Measurements from ENCODE around the gene SOBP. TPM values are rescaled to one million over a fixed set of nuclear protein-coding genes. Genes with fewer than 3 reads are reported as not detected.

SOBP gene
- total RNA-seq: under 1 TPM; 0.23 to 0.49 TPM

GRCh38 chr6:107489636-107490565, at the start of gene SOBP:
TSS of gene SOBP (plus strand) at chr6:107490117. CDS start at chr6:107490617, 500 bp downstream.
- peak; percentile 61 for ATAC-seq

GRCh38 chr6:107440936-107441335, 49.0 kb upstream of the SOBP start:
- Mint-ChIP-seq H3K4me1 (peaks cover 23% of the 10 kb centered on the region), H3K27me3 (no peaks in the 10 kb centered on the region), H3K9me3 (ENCODE audit: low read depth) (no peaks in the 10 kb centered on the region), H3K27ac (no peak overlapping the region), H3K4me3 (no peak overlapping the region), H3K36me3 (ENCODE audit: low read depth) (peaks cover 6% of the 10 kb centered on the region)
- POLR2A ChIA-PET: no interaction called here
- CTCF ChIA-PET: no interaction called here
- DNase-seq: no peak
- no peak for ATAC-seq
- intact Hi-C loops (cut with DNase I, micrococcal nuclease): no loop called here

More at GRCh38 chr6:107489636-107490565, at the start of gene SOBP:
- Mint-ChIP-seq H3K36me3 (ENCODE audit: low read depth) (peaks cover 3% of the 10 kb centered on the region), H3K27ac (peak within 1 kb of the TSS; percentile 84), H3K4me1 (peaks cover 25% of the 10 kb centered on the region), H3K4me3 (peak within 1 kb of the TSS; percentile 79), H3K9me3 (ENCODE audit: low read depth) (no peaks in the 10 kb centered on the region), H3K27me3 (peaks cover 41% of the 10 kb centered on the region)
- DNase-seq: peak; percentile 55
- ChIA-PET POLR2A (interaction anchor here (0.8 kb wide), 1 partner anchor 30 kb away, joined by 4 read pairs; the partner anchor contains the start of gene PDSS2), CTCF (interaction anchor here (0.5 to 1.6 kb wide), 6 partner anchors 10 to 512 kb away, joined by 3 to 9 read pairs (median 4); partner anchors contain the start of gene PDSS2)
- intact Hi-C loops (cut with DNase I, micrococcal nuclease): loop anchor here (1.0 to 10.0 kb wide), 7 partner anchors 31 to 677 kb away; partner anchors contain the start of genes PDSS2 (in 2 of the 2), BEND3 (in 1 of the 2) and NR2E1 (in 1 of the 2)

- no peak overlapping the region for H3K4me3 Mint-ChIP-seq
- DNase-seq (no peak), ATAC-seq (no peak)
- ChIA-PET POLR2A (no interaction called here), CTCF (no interaction called here)
- H3K27me3 Mint-ChIP-seq: no peaks in the 10 kb centered on the region
- H3K9me3 Mint-ChIP-seq (ENCODE audit: low read depth): peaks cover 3% of the 10 kb centered on the region
- peaks cover 21% of the 10 kb centered on the region for H3K4me1 Mint-ChIP-seq
- H3K36me3 Mint-ChIP-seq (ENCODE audit: low read depth): peaks cover 11% of the 10 kb centered on the region
- intact Hi-C loops (cut with DNase I, micrococcal nuclease): no loop called here
- no peak overlapping the region for H3K27ac Mint-ChIP-seq
Measured at GRCh38 chr6:107441682-107442081, 48.2 kb upstream of the SOBP start.

GRCh38 chr6:107442938-107443607, 46.8 kb upstream of the SOBP start:
- peaks cover 7% of the 10 kb centered on the region for H3K9me3 Mint-ChIP-seq (ENCODE audit: low read depth)
- intact Hi-C loops (cut with DNase I, micrococcal nuclease): no loop called here
- POLR2A ChIA-PET: no interaction called here
- no peaks in the 10 kb centered on the region for H3K27me3 Mint-ChIP-seq
- H3K4me3 Mint-ChIP-seq: no peak overlapping the region
- no peak overlapping the region for H3K27ac Mint-ChIP-seq
- DNase-seq: no peak
- peaks cover 17% of the 10 kb centered on the region for H3K4me1 Mint-ChIP-seq
- CTCF ChIA-PET: interaction anchor here (0.8 to 1.0 kb wide), 2 partner anchors 11 to 506 kb away, joined by 3 read pairs; no protein-coding TSS in a partner anchor
- no peak for ATAC-seq
- peaks cover 21% of the 10 kb centered on the region for H3K36me3 Mint-ChIP-seq (ENCODE audit: low read depth)

- H3K4me1 Mint-ChIP-seq: peaks cover 17% of the 10 kb centered on the region
- DNase-seq: no peak
- H3K27me3 Mint-ChIP-seq: no peaks in the 10 kb centered on the region
- no peak for ATAC-seq
- no peak overlapping the region for H3K4me3 Mint-ChIP-seq
- intact Hi-C loops (cut with DNase I, micrococcal nuclease): no loop called here
- H3K9me3 Mint-ChIP-seq (ENCODE audit: low read depth): peaks cover 14% of the 10 kb centered on the region
- no peak overlapping the region for H3K27ac Mint-ChIP-seq
- POLR2A ChIA-PET: no interaction called here
- CTCF ChIA-PET: interaction anchor here (1.0 kb wide), 1 partner anchor 10 kb away, joined by 3 read pairs; no protein-coding TSS in a partner anchor
- peaks cover 27% of the 10 kb centered on the region for H3K36me3 Mint-ChIP-seq (ENCODE audit: low read depth)
Measured at GRCh38 chr6:107443608-107444267, 46.2 kb upstream of the SOBP start.

- intact Hi-C loops (cut with DNase I, micrococcal nuclease): no loop called here
- no peak overlapping the region for H3K4me3 Mint-ChIP-seq
- no peak for ATAC-seq
- POLR2A ChIA-PET: no interaction called here
- peaks cover 17% of the 10 kb centered on the region for H3K4me1 Mint-ChIP-seq
- H3K27me3 Mint-ChIP-seq: no peaks in the 10 kb centered on the region
- H3K27ac Mint-ChIP-seq: no peak overlapping the region
- H3K36me3 Mint-ChIP-seq (ENCODE audit: low read depth): peaks cover 31% of the 10 kb centered on the region
- no peak for DNase-seq
- CTCF ChIA-PET: no interaction called here
- peaks cover 18% of the 10 kb centered on the region for H3K9me3 Mint-ChIP-seq (ENCODE audit: low read depth)
Measured at GRCh38 chr6:107444277-107444676, 45.6 kb upstream of the SOBP start.

GRCh38 chr6:107447663-107448216, 42.2 kb upstream of the SOBP start:
- CTCF ChIA-PET: no interaction called here

GRCh38 chr6:107448776-107449175, 41.1 kb upstream of the SOBP start:
- peaks cover 48% of the 10 kb centered on the region for H3K36me3 Mint-ChIP-seq (ENCODE audit: low read depth)
- POLR2A ChIA-PET: interaction anchor here (0.6 kb wide), 1 partner anchor 34 kb away, joined by 6 read pairs; no protein-coding TSS in a partner anchor

More at GRCh38 chr6:107447663-107448216, 42.2 kb upstream of the SOBP start:
- intact Hi-C loops (cut with DNase I, micrococcal nuclease): no loop called here
- Mint-ChIP-seq H3K27ac (no peak overlapping the region), H3K4me3 (no peak overlapping the region), H3K4me1 (peaks cover 5% of the 10 kb centered on the region), H3K9me3 (ENCODE audit: low read depth) (peaks cover 19% of the 10 kb centered on the region), H3K27me3 (no peaks in the 10 kb centered on the region), H3K36me3 (ENCODE audit: low read depth) (peaks cover 43% of the 10 kb centered on the region)
- no peak for ATAC-seq
- DNase-seq: no peak
- POLR2A ChIA-PET: no interaction called here

GRCh38 chr6:107458672-107459282, 31.1 kb upstream of the SOBP start:
- CTCF ChIA-PET: interaction anchor here (0.6 to 2.1 kb wide), 7 partner anchors 30 to 383 kb away, joined by 3 to 9 read pairs (median 4); no protein-coding TSS in a partner anchor
- peak; percentile 52 for DNase-seq

More at GRCh38 chr6:107448776-107449175, 41.1 kb upstream of the SOBP start:
- no peaks in the 10 kb centered on the region for H3K27me3 Mint-ChIP-seq
- peaks cover under 1% of the 10 kb centered on the region for H3K4me1 Mint-ChIP-seq
- peaks cover 19% of the 10 kb centered on the region for H3K9me3 Mint-ChIP-seq (ENCODE audit: low read depth)
- CTCF ChIA-PET: no interaction called here
- H3K4me3 Mint-ChIP-seq: no peak overlapping the region
- DNase-seq (no peak), ATAC-seq (no peak)
- no peak overlapping the region for H3K27ac Mint-ChIP-seq
- intact Hi-C loops (cut with DNase I, micrococcal nuclease): no loop called here

More at GRCh38 chr6:107458672-107459282, 31.1 kb upstream of the SOBP start:
- no peaks in the 10 kb centered on the region for H3K27me3 Mint-ChIP-seq
- H3K9me3 Mint-ChIP-seq (ENCODE audit: low read depth): no peaks in the 10 kb centered on the region
- POLR2A ChIA-PET: interaction anchor here (0.6 to 1.6 kb wide), 3 partner anchors 25 to 830 kb away, joined by 3 to 4 read pairs (median 4); no protein-coding TSS in a partner anchor
- H3K36me3 Mint-ChIP-seq (ENCODE audit: low read depth): peaks cover 2% of the 10 kb centered on the region
- intact Hi-C loops (cut with DNase I, micrococcal nuclease): loop anchor here (1.0 to 10.0 kb wide), 15 partner anchors 31 to 1549 kb away; partner anchors contain the start of genes MTRES1 (in 2 of the 2), ATG5 (in 1 of the 2), OSTM1 (in 1 of the 2) and QRSL1 (in 1 of the 2)
- H3K4me1 Mint-ChIP-seq: peaks cover 19% of the 10 kb centered on the region
- H3K4me3 Mint-ChIP-seq: peak overlapping the region; percentile 82
- peak overlapping the region; percentile 93 for H3K27ac Mint-ChIP-seq
- peak; percentile 23 for ATAC-seq
